Pons (tissue), 1 donor: Measurements from ENCODE around the gene PRKCE.

Experiments used
- DNase-seq: peaks from one replicate; pipeline ENCODE4 v3.0.0-alpha.2; 2016; ENCODE audit warnings: low spot score

Gene PRKCE

GRCh38 chr2:45780541-45781463 lies 129.3 kb downstream of the PRKCE start:
- no peak for DNase-seq

GRCh38 chr2:45781464-45781811 lies 130.0 kb downstream of the PRKCE start:
- no peak for DNase-seq

GRCh38 chr2:45782436-45782835 lies 131.0 kb downstream of the PRKCE start:
- peak; percentile 75 for DNase-seq

- peak; percentile 81 for DNase-seq
Measured at GRCh38 chr2:45782986-45783385, 131.5 kb downstream of the PRKCE start.

- DNase-seq = no peak
Measured at GRCh38 chr2:45786030-45786835, 134.8 kb downstream of the PRKCE start.

GRCh38 chr2:45786836-45787357 lies 135.4 kb downstream of the PRKCE start:
- no peak for DNase-seq

- DNase-seq = no peak
Measured at GRCh38 chr2:45788401-45788800, 136.9 kb downstream of the PRKCE start.

GRCh38 chr2:45789317-45789716 lies 137.8 kb downstream of the PRKCE start:
- no peak for DNase-seq

GRCh38 chr2:45789961-45790723 lies 138.7 kb downstream of the PRKCE start:
- no peak for DNase-seq

- no peak for DNase-seq
Measured at GRCh38 chr2:45793305-45793962, 142.0 kb downstream of the PRKCE start.

- no peak for DNase-seq
Measured at GRCh38 chr2:45794134-45794617, 142.7 kb downstream of the PRKCE start.

- no peak for DNase-seq
Measured at GRCh38 chr2:45796500-45796899, 145.0 kb downstream of the PRKCE start.

- DNase-seq = no peak
Measured at GRCh38 chr2:45797451-45798230, 146.2 kb downstream of the PRKCE start.

GRCh38 chr2:45799679-45800381 lies 148.4 kb downstream of the PRKCE start:
- DNase-seq = no peak

- DNase-seq = no peak
Measured at GRCh38 chr2:45802499-45803138, 151.1 kb downstream of the PRKCE start.

GRCh38 chr2:45804987-45805755 lies 153.7 kb downstream of the PRKCE start:
- no peak for DNase-seq

GRCh38 chr2:45806563-45807358 lies 155.3 kb downstream of the PRKCE start:
- no peak for DNase-seq

- DNase-seq = no peak
Measured at GRCh38 chr2:45808294-45808800, 156.9 kb downstream of the PRKCE start.
